IMR-90 (cell line): ENCODE data around the gene MAS1L. TPM values are rescaled to one million over a fixed set of nuclear protein-coding genes. Genes with fewer than 3 reads are reported as not detected.

Experiments used
- ATAC-seq: fragments of 200-7000 bp; cut with Tn5 transposase; 2 replicates; pipeline ENCODE4 v1.9.1; 2020; ENCODE audit warnings: low read depth, mild to moderate bottlenecking, moderate library complexity
- BruUV-seq: library from RNA; stranded (reverse); fragments of 400-500 nt; replicated peaks from 2 replicates; lab custom pipeline; 2021; lab: Mats Ljungman, UMichigan
- CTCF ChIA-PET: fragments of 300-600 bp; formaldehyde crosslinking; extraction: SDS; loops from one replicate; lab custom pipeline; 2021; ENCODE audit warnings: antibody characterized with exemption; lab: Yijun Ruan, JAX
- POLR2A ChIA-PET: fragments of 300-600 bp; sonication (Branson Sonifier 250); formaldehyde crosslinking; loops from one replicate; lab custom pipeline; 2022; ENCODE audit warnings: antibody characterized with exemption; ENCODE audit not compliant: unreplicated experiment; lab: Charles Lee
- DNase-seq: peaks from one replicate; pipeline ENCODE4 v3.0.0; 2013
- H2AFZ ChIP-seq: replicated peaks from 2 replicates; pipeline ENCODE3; 2013; ENCODE audit warnings: low read length, mild to moderate bottlenecking; ENCODE audit not compliant: poor library complexity
- H2AK5ac ChIP-seq: 2 replicates; pipeline ENCODE4 v1.6.1; 2013; ENCODE audit warnings: low read depth, low read length, inconsistent platforms
- H2AK9ac ChIP-seq: replicated peaks from 2 replicates; pipeline ENCODE3; 2013; ENCODE audit warnings: mild to moderate bottlenecking, low read depth, low read length, moderate library complexity; ENCODE audit not compliant: poor library complexity
- H2BK120ac ChIP-seq: 2 replicates; pipeline ENCODE4 v1.6.1; 2013; ENCODE audit warnings: low read depth, low read length, inconsistent platforms
- H2BK15ac ChIP-seq: 3 replicates; pipeline ENCODE4 v1.6.1; 2013; ENCODE audit warnings: low read depth, low read length, inconsistent platforms
- H2BK20ac ChIP-seq: 2 replicates; pipeline ENCODE4 v1.6.1; 2013; ENCODE audit warnings: low read depth, mild to moderate bottlenecking, inconsistent platforms, low read length, moderate library complexity
- H2BK5ac ChIP-seq: 2 replicates; pipeline ENCODE4 v1.6.1; 2013; ENCODE audit warnings: mild to moderate bottlenecking, low read depth, low read length, inconsistent platforms; ENCODE audit not compliant: poor library complexity, severe bottlenecking
- H3K14ac ChIP-seq: replicated peaks from 2 replicates; pipeline ENCODE4 v1.6.1; 2013; ENCODE audit warnings: low read depth, low read length, inconsistent platforms
- H3K18ac ChIP-seq: 2 replicates; pipeline ENCODE4 v1.6.1; 2013; ENCODE audit warnings: low read depth, low read length, control low read depth
- H3K23ac ChIP-seq: 2 replicates; pipeline ENCODE4 v1.6.1; 2013; ENCODE audit warnings: low read depth, low read length, inconsistent platforms
- H3K27ac ChIP-seq: 2 replicates; pipeline ENCODE4 v1.5.1; 2013; ENCODE audit warnings: mild to moderate bottlenecking, control low read depth, low read length; ENCODE audit not compliant: insufficient read depth
- H3K27me3 ChIP-seq: 2 replicates; pipeline ENCODE4 v1.6.1; 2013; ENCODE audit warnings: low read length; ENCODE audit not compliant: control insufficient read depth, insufficient read depth
- H3K36me3 ChIP-seq: 2 replicates; pipeline ENCODE4 v1.6.1; 2013; ENCODE audit warnings: low read length, mixed read lengths; ENCODE audit not compliant: control insufficient read depth, insufficient read depth
- H3K4ac ChIP-seq: 2 replicates; pipeline ENCODE4 v1.6.1; 2013; ENCODE audit warnings: low read depth, low read length, inconsistent platforms
- H3K4me1 ChIP-seq: 2 replicates; pipeline ENCODE4 v1.6.1; 2013; ENCODE audit warnings: low read length, mixed read lengths; ENCODE audit not compliant: control insufficient read depth, insufficient read depth
- H3K4me2 ChIP-seq: 2 replicates; pipeline ENCODE4 v1.6.1; 2013; ENCODE audit warnings: low read depth, mild to moderate bottlenecking, control low read depth, low read length, moderate library complexity
- H3K4me3 ChIP-seq: 2 replicates; pipeline ENCODE4 v1.5.1; 2013; ENCODE audit warnings: low read depth, mild to moderate bottlenecking, control low read depth, low read length, moderate library complexity; ENCODE audit not compliant: insufficient read depth
- H3K56ac ChIP-seq: 2 replicates; pipeline ENCODE4 v1.6.1; 2013; ENCODE audit warnings: low read length, inconsistent platforms; ENCODE audit not compliant: insufficient read depth; ENCODE audit errors: extremely low read depth
- H3K79me1 ChIP-seq, 2 experiments: 2 replicates each; pipeline ENCODE4 v1.6.1; 2013; ENCODE audit warnings: low read length in 2 of 2, inconsistent platforms in 1 of 2, low read depth in 1 of 2
- H3K9ac ChIP-seq: 2 replicates; pipeline ENCODE4 v1.6.1; 2013; ENCODE audit warnings: low read depth, low read length, control low read depth
- H3K9me1 ChIP-seq: 2 replicates; pipeline ENCODE4 v1.6.1; 2013; ENCODE audit warnings: low read length, inconsistent platforms; ENCODE audit not compliant: insufficient read depth
- H3K9me3 ChIP-seq: 2 replicates; pipeline ENCODE4 v1.6.1; 2013; ENCODE audit warnings: low read length; ENCODE audit not compliant: control insufficient read depth, insufficient read depth
- H4K20me1 ChIP-seq: 2 replicates; pipeline ENCODE4 v1.6.1; 2013; ENCODE audit warnings: low read length, inconsistent platforms; ENCODE audit not compliant: insufficient read depth
- H4K5ac ChIP-seq: 2 replicates; pipeline ENCODE4 v1.6.1; 2013; ENCODE audit warnings: mild to moderate bottlenecking, low read depth, low read length, control low read depth
- H4K8ac ChIP-seq, 2 experiments: 2 replicates each; pipeline ENCODE4 v1.6.1; 2013; ENCODE audit warnings: low read depth in 2 of 2, low read length in 2 of 2, control low read depth in 1 of 2, inconsistent platforms in 1 of 2
- H4K91ac ChIP-seq: 2 replicates; pipeline ENCODE4 v1.6.1; 2013; ENCODE audit warnings: low read depth, low read length, inconsistent platforms; ENCODE audit not compliant: insufficient read depth
- BHLHE40 ChIP-seq: fragments of 150-350 bp; IDR thresholded peaks from 2 replicates; pipeline ENCODE4 v1.6.1; 2016; ENCODE audit warnings: mild to moderate bottlenecking, low read depth, low read length
- CEBPB ChIP-seq: IDR thresholded peaks from 2 replicates; pipeline ENCODE4 v1.6.1; 2012; ENCODE audit warnings: low read depth, low read length, improper control_type of control experiment
- CHD1 ChIP-seq: IDR thresholded peaks from 2 replicates; pipeline ENCODE4 v1.6.1; 2012; ENCODE audit warnings: low read depth, low read length, improper control_type of control experiment
- FOS ChIP-seq: fragments of 150-350 bp; IDR thresholded peaks from 2 replicates; pipeline ENCODE4 v1.6.1; 2016; ENCODE audit warnings: low read depth, low read length
- MAZ ChIP-seq: IDR thresholded peaks from 2 replicates; pipeline ENCODE4 v1.6.1; 2012; ENCODE audit warnings: low read depth, mild to moderate bottlenecking, low read length, improper control_type of control experiment, moderate library complexity, borderline replicate concordance
- POLR2A ChIP-seq: IDR thresholded peaks from 2 replicates; pipeline ENCODE4 v1.6.1; 2012; ENCODE audit warnings: mild to moderate bottlenecking, low read depth, low read length
- RAD21 ChIP-seq: IDR thresholded peaks from 2 replicates; pipeline ENCODE4 v1.6.1; 2012; ENCODE audit warnings: low read length, improper control_type of control experiment
- RCOR1 ChIP-seq: IDR thresholded peaks from 2 replicates; pipeline ENCODE4 v1.6.1; 2012; ENCODE audit warnings: mild to moderate bottlenecking, low read length, improper control_type of control experiment; ENCODE audit not compliant: insufficient replicate concordance
- USF2 ChIP-seq: fragments of 150-350 bp; IDR thresholded peaks from 2 replicates; pipeline ENCODE4 v1.6.1; 2017; ENCODE audit warnings: mild to moderate bottlenecking, antibody characterized with exemption, low read length, low read depth
- whole genome bisulfite sequencing, 2 experiments: methylation state at CpG; one replicate each; pipeline versions ENCODE4 v1.1.5 to v1.1.7; 2013; ENCODE audit warnings: missing lambda C conversion rate in 2 of 2; ENCODE audit not compliant: insufficient read length in 1 of 2; ENCODE audit errors: extremely low coverage in 2 of 2; 5-methylcytosine and 5-hydroxymethylcytosine counted together
- dilution Hi-C: fragments of 300-500 bp; cut with HindIII; formaldehyde crosslinking; loops from one replicate; pipeline ENCODE4 v1.14.3; 2018; ENCODE audit warnings: low sequenced_read_pairs; ENCODE audit not compliant: unreplicated experiment
- in situ Hi-C: fragments of 300-500 bp; cut with MboI; formaldehyde crosslinking; loops from 3 replicates; pipeline ENCODE4 v1.14.3; 2019; ENCODE audit warnings: low sequenced_read_pairs, inconsistent platforms, mixed read lengths
- intact Hi-C: fragments of 100-400 bp; cut with micrococcal nuclease; formaldehyde crosslinking; loops from 2 replicates; pipeline ENCODE4 v1.10.0; 2022
- polyA plus RNA-seq, 3 experiments: library from polyadenylated mRNA; depleted of rRNA; stranded (reverse); fragments of >200 nt; gene quantifications; 2 replicates each; pipeline ENCODE4 v1.2.3, GENCODE V29; 2012; ENCODE audit warnings: low replicate concordance in 1 of 3
- total RNA-seq: library from RNA; depleted of rRNA; stranded (reverse); fragments of >200 nt; gene quantifications from 2 replicates; pipeline ENCODE4 v1.2.3, GENCODE V29; 2012

Gene MAS1L
- total and polyA plus RNA-seq, 2 of the 4 experiments (the other 2 are of a cell fraction), result not detected

GRCh38 chr6:29501106-29501505 lies 13.3 kb upstream of the MAS1L start:
- dilution Hi-C loops, result no loop called here
- 80% methylated on average over 3 of the region's 6 CpGs; no CpG with 5 or more reads in 1 of the 2 experiments for WGBS, 2 experiments
- in situ Hi-C loops, result no loop called here

More at GRCh38 chr6:29501106-29501505, 13.3 kb upstream of the MAS1L start:
- H2AFZ ChIP-seq, result no peak overlapping the region
- H4K91ac ChIP-seq, result no peak overlapping the region
- H3K36me3 ChIP-seq, result no peaks in the 10 kb centered on the region
- H2AK5ac ChIP-seq, result no peak overlapping the region
- no peak overlapping the region for H2BK120ac ChIP-seq
- TF ChIP-seq FOS, result no peak
- TF ChIP-seq CHD1, result no peak
- no peak for TF ChIP-seq BHLHE40
- TF ChIP-seq RCOR1, result no peak
- no peak for TF ChIP-seq POLR2A
- no peak for TF ChIP-seq USF2
- no peak for TF ChIP-seq RAD21
- TF ChIP-seq MAZ, result no peak
- TF ChIP-seq CEBPB, result 0 out of 2 replicates have a peak, but pooled peaks have one; percentile 3
- no peak overlapping the region for H4K8ac ChIP-seq
- ChIA-PET POLR2A (no interaction called here), CTCF (no interaction called here)
- ATAC-seq (no peak), DNase-seq (no peak)
- no peaks in the 10 kb centered on the region for H3K4me1 ChIP-seq
- H3K4ac ChIP-seq, result no peak overlapping the region
- no peak overlapping the region for H3K4me2 ChIP-seq
- no peaks in the 10 kb centered on the region for H3K79me1 ChIP-seq
- no peaks in the 10 kb centered on the region for H4K20me1 ChIP-seq
- H3K4me3 ChIP-seq, result no peak overlapping the region
- H3K9me1 ChIP-seq, result no peaks in the 10 kb centered on the region
- H3K56ac ChIP-seq, result no peak overlapping the region
- H3K14ac ChIP-seq, result no peak overlapping the region
- no TSS peak for BruUV-seq
- H3K18ac ChIP-seq, result no peak overlapping the region
- no peak overlapping the region for H3K27ac ChIP-seq
- H3K9ac ChIP-seq, result no peak overlapping the region
- no peak overlapping the region for H2BK20ac ChIP-seq
- no peak overlapping the region for H2BK5ac ChIP-seq
- no peak overlapping the region for H2AK9ac ChIP-seq
- H3K27me3 ChIP-seq, result no peaks in the 10 kb centered on the region
- H2BK15ac ChIP-seq, result no peak overlapping the region
- no peak overlapping the region for H4K5ac ChIP-seq
- H3K23ac ChIP-seq, result no peak overlapping the region
- intact Hi-C loops, result no loop called here
- peaks cover 8% of the 10 kb centered on the region; the same call in 1 of the 2 replicates for H3K9me3 ChIP-seq
